B cell (primary cell): Measurements from ENCODE around the gene GRIN2D. TPM values are rescaled to one million over a fixed set of nuclear protein-coding genes. Genes with fewer than 3 reads are reported as not detected.
A peak's percentile ranks its signal among the peaks of the same experiment; 100 is the strongest.

ENCODE experiments used
- ATAC-seq: fragments of 200-7000 bp; cut with Tn5 transposase; one replicate; pipeline ENCODE4 v1.10.0; 2021; ENCODE audit warnings: low read depth, mild to moderate bottlenecking, moderate number of reproducible peaks, moderate library complexity
- CTCF ChIA-PET: fragments of 350-600 bp; sonication (Branson Sonifier 250); formaldehyde crosslinking; loops from one replicate; lab custom pipeline; 2021; ENCODE audit warnings: antibody characterized with exemption, inconsistent platforms; lab: Charles Lee
- POLR2A ChIA-PET: fragments of 350-600 bp; sonication (Branson Sonifier 250); formaldehyde crosslinking; loops from one replicate; lab custom pipeline; 2021; ENCODE audit warnings: antibody characterized with exemption; lab: Charles Lee
- DNase-seq: peaks from one replicate; pipeline ENCODE4 v3.0.0; 2013
- H2AFZ ChIP-seq: 2 replicates; pipeline ENCODE4 v1.6.1; 2012; ENCODE audit warnings: mild to moderate bottlenecking, low read depth, low read length; ENCODE audit not compliant: insufficient read depth, poor library complexity, severe bottlenecking
- H3K27ac ChIP-seq, 2 donors: 1 replicate in 1 of 2; 2 replicates in 1 of 2; pipeline ENCODE4 v1.5.1; 2012 to 2013; ENCODE audit warnings: low read length in 2 of 2, mild to moderate bottlenecking in 2 of 2, moderate library complexity in 1 of 2
- H3K27me3 ChIP-seq, 4 experiments: fragments of 200-600 bp in 1 of 4; sonication (generic) in 1 of 4; replicated peaks in 1 of 4; 1 replicate in 2 of 4; 2 replicates in 2 of 4; pipeline versions ENCODE4 v1.6.1 to v1.7.0; 2013 to 2016; ENCODE audit warnings: low read length in 3 of 4, mild to moderate bottlenecking in 2 of 4, mixed read lengths in 1 of 4, moderate library complexity in 1 of 4; ENCODE audit not compliant: insufficient read depth in 4 of 4, control insufficient read depth in 3 of 4; ENCODE audit errors: control extremely low read depth in 1 of 4
- H3K36me3 ChIP-seq, 2 experiments: replicated peaks in 1 of 2; 1 replicate in 1 of 2; 2 replicates in 1 of 2; pipeline versions ENCODE4 v1.6.1 to v1.7.1; 2013; ENCODE audit warnings: low read length in 1 of 2; ENCODE audit not compliant: insufficient read depth in 2 of 2, control insufficient read depth in 1 of 2; ENCODE audit errors: control extremely low read depth in 1 of 2, extremely low read depth in 1 of 2
- H3K4me1 ChIP-seq, 2 donors: fragments of 200-600 bp in 1 of 2; sonication (generic) in 1 of 2; 1 replicate in 1 of 2; 2 replicates in 1 of 2; pipeline versions ENCODE4 v1.5.1 to v1.6.1; 2013 to 2017; ENCODE audit warnings: low read length in 2 of 2; ENCODE audit not compliant: control insufficient read depth in 2 of 2, insufficient read depth in 2 of 2
- H3K4me2 ChIP-seq: replicated peaks from 2 replicates; pipeline ENCODE3; 2012; ENCODE audit warnings: mild to moderate bottlenecking, low read depth, low read length; ENCODE audit not compliant: poor library complexity, severe bottlenecking
- H3K4me3 ChIP-seq, 5 experiments: fragments of 200-600 bp in 1 of 5; sonication (generic) in 1 of 5; 1 replicate in 3 of 5; 2 replicates in 2 of 5; pipeline versions ENCODE4 v1.5.1 to v1.7.0; 2011 to 2016; ENCODE audit warnings: low read length in 4 of 5, mild to moderate bottlenecking in 4 of 5, low read depth in 2 of 5, control low read depth in 1 of 5, moderate library complexity in 1 of 5; ENCODE audit not compliant: insufficient read depth in 1 of 5; ENCODE audit errors: control extremely low read depth in 1 of 5, extremely low read depth in 1 of 5
- H3K79me2 ChIP-seq: fragments of 200-600 bp; sonication (generic); one replicate; pipeline ENCODE4 v1.6.0; 2016; ENCODE audit warnings: low read length; ENCODE audit not compliant: control insufficient read depth, insufficient read depth
- H3K9ac ChIP-seq: fragments of 200-600 bp; sonication (generic); 2 replicates; pipeline ENCODE4 v1.6.1; 2017; ENCODE audit warnings: mild to moderate bottlenecking, low read length, moderate library complexity
- H3K9me3 ChIP-seq, 3 donors: one replicate each; pipeline versions ENCODE4 v1.6.1 to v1.7.1; 2013; ENCODE audit warnings: low read length in 2 of 3; ENCODE audit not compliant: control insufficient read depth in 2 of 3, insufficient read depth in 1 of 3; ENCODE audit errors: control extremely low read depth in 1 of 3
- H4K20me1 ChIP-seq: 2 replicates; pipeline ENCODE4 v1.6.0; 2012; ENCODE audit warnings: mild to moderate bottlenecking, low read length; ENCODE audit not compliant: insufficient read depth, control insufficient read depth, poor library complexity, severe bottlenecking
- H3K27ac Mint-ChIP-seq: one replicate; pipeline ENCODE4 v1.8.0; 2021; ENCODE audit warnings: mixed read lengths
- H3K27me3 Mint-ChIP-seq: one replicate; pipeline ENCODE4 v1.8.0; 2021; ENCODE audit warnings: mixed read lengths
- H3K4me1 Mint-ChIP-seq: one replicate; pipeline ENCODE4 v1.8.0; 2021; ENCODE audit warnings: mixed read lengths
- H3K4me3 Mint-ChIP-seq: one replicate; pipeline ENCODE4 v1.8.0; 2021; ENCODE audit warnings: mixed read lengths
- H3K9me3 Mint-ChIP-seq: one replicate; pipeline ENCODE4 v1.8.0; 2022; ENCODE audit warnings: mixed read lengths; ENCODE audit not compliant: insufficient read depth
- EZH2 ChIP-seq: IDR thresholded peaks from 2 replicates; pipeline ENCODE4 v1.6.1; 2012; ENCODE audit warnings: borderline replicate concordance, low read depth, mild to moderate bottlenecking, moderate library complexity, low read length; ENCODE audit not compliant: insufficient read depth, poor library complexity, severe bottlenecking
- WGBS: methylation state at CpG from one replicate; pipeline ENCODE4 v1.1.5; 2013; ENCODE audit warnings: missing lambda C conversion rate; ENCODE audit not compliant: insufficient coverage; 5-methylcytosine and 5-hydroxymethylcytosine counted together
- intact Hi-C: fragments of 100-400 bp; cut with micrococcal nuclease; formaldehyde crosslinking; loops from one replicate; pipeline ENCODE4 v1.10.0; 2022
- polyA plus RNA-seq: library from polyadenylated mRNA; depleted of rRNA; stranded (reverse); fragments of >200 nt; gene quantifications from 2 replicates; pipeline ENCODE4 v1.2.3, GENCODE V29; 2012
- total RNA-seq, 2 donors: library from RNA; stranded (reverse); fragments of 120-200 nt in 1 of 2; gene quantifications; 1 replicate in 1 of 2; 2 replicates in 1 of 2; pipeline versions ENCODE4 v1.2.3 to v1.2.4, GENCODE V29; 2013 to 2022
- TF ChIP-seq, protein P1 (sequence below): fragments of 200-600 bp; IDR thresholded peaks from one replicate; pipeline ENCODE4 v1.8.0; 2022; ENCODE audit warnings: antibody characterized with exemption, mild to moderate bottlenecking

GRIN2D gene
- total and polyA plus RNA-seq, 2 donors (not counting 1 experiment from before 2014, with no cell fraction given) = not detected

DNA sequence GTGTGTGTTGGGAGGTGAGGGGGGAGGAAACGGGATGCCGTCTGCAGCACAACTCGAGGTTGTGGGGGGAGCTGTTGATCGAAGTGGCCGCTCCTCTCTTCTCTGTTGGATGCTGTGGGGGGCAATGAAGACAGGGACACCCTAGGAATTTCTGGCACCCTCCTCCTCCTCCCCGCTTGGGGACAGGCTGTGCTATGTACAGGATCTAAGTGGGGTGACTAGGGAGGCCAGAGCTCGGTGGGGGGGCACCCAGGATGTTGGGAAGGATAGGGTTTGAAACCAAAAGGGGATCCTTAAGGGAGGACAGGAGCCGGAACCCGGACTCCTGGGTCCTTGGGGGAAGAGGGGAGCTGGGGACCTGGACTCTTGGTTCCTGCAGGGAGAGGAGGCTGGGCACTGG, 2.0 kb downstream of the GRIN2D start:
- ChIA-PET CTCF (interaction anchor here (0.8 to 1.0 kb wide), 2 partner anchors 45 to 189 kb away, joined by 3 to 7 read pairs; no protein-coding TSS in a partner anchor), POLR2A (interaction anchor here (0.5 to 0.7 kb wide), 4 partner anchors 22 to 62 kb away, joined by 3 to 10 read pairs (median 5); partner anchors contain the start of genes SYNGR4 and TMEM143)
- no peak for ATAC-seq
- DNase-seq = peak; percentile 44
- Mint-ChIP-seq H3K4me1 (peaks cover 42% of the 10 kb centered on the region), H3K9me3 (no peaks in the 10 kb centered on the region), H3K4me3 (peak overlapping the region; percentile 47), H3K27me3 (peaks cover 33% of the 10 kb centered on the region), H3K27ac (no peak overlapping the region)
- peaks cover 51 to 56% of the 10 kb centered on the region in 2 donors for H3K4me1 ChIP-seq
- H4K20me1 ChIP-seq = no peaks in the 10 kb centered on the region
- H3K4me2 ChIP-seq = peak overlapping the region; percentile 72
- H2AFZ ChIP-seq = no peak overlapping the region
- WGBS = 23% methylated on average over 8 of the region's 9 CpGs
- H3K9me3 ChIP-seq = peaks cover 0 to 34% (median 0%) of the 10 kb centered on the region in 3 donors
- no peak overlapping the region for H3K27ac ChIP-seq
- H3K27me3 ChIP-seq = peaks cover 0 to 56% (median 33%) of the 10 kb centered on the region in 4 experiments
- H3K9ac ChIP-seq = no peak overlapping the region
- H3K4me3 ChIP-seq = no peak overlapping the region
- H3K36me3 ChIP-seq = no peaks in the 10 kb centered on the region
- H3K79me2 ChIP-seq = peaks cover 18% of the 10 kb centered on the region
- TF ChIP-seq EZH2 = no peak
- intact Hi-C loops = loop anchor here (10.0 kb wide), 1 partner anchor 99 kb away; no protein-coding TSS in a partner anchor

DNA sequence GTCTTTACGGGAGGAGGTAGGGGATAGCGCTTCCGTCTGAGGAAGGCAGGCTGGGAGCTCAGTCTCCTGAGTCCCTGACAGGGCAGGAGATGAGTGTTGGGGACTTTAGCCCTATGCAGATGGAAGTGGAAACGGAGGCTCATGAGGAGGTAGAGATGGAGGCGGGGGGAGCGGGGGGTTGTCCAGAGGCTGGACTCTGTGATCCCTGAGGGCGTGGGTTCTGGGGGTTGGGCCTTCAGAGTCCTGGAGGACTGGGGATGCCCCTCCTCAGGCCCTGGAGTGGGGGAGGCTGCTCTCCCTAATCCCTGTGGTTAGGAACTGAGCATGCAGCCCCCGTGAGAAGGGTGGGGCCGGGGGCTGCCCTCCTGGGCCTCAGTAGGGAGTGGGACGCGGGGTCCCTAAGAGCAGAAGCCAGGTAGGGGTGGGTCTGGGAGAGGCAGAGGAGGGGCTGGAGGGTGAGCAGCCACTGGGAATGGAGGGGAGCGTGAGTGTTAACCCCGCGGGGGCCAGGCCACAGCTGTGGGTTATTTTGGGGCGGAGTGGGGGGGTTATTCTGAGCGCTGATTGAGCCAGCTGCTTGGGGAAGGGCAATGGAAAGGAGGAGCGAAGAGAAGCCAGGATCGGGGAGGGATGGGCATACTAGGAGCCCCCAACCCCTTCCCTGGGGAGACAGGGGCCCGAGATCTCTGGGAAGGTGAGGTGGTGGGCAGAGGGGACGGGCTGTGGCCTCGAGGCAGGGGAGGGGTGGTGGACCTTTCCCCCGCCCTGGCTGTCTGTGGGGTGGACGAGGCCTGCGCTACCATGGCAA, 2.8 kb downstream of the GRIN2D start:
- DNase-seq (no peak), ATAC-seq (no peak)
- Mint-ChIP-seq H3K27me3 (peaks cover 33% of the 10 kb centered on the region), H3K4me3 (no peak overlapping the region), H3K27ac (no peak overlapping the region), H3K9me3 (no peaks in the 10 kb centered on the region), H3K4me1 (peaks cover 43% of the 10 kb centered on the region)
- intact Hi-C loops = loop anchor here (10.0 kb wide), 1 partner anchor 99 kb away; no protein-coding TSS in a partner anchor
- Histone ChIP-seq H3K4me2 (no peak overlapping the region), H3K4me3 (no peak overlapping the region), H4K20me1 (no peaks in the 10 kb centered on the region), H3K9ac (no peak overlapping the region), H3K9me3 (peaks cover 0 to 34% (median 0%) of the 10 kb centered on the region in 3 donors), H2AFZ (no peak overlapping the region), H3K79me2 (peaks cover 13% of the 10 kb centered on the region), H3K36me3 (no peaks in the 10 kb centered on the region), H3K4me1 (peaks cover 51 to 52% of the 10 kb centered on the region in 2 donors), H3K27me3 (peaks cover 0 to 56% (median 33%) of the 10 kb centered on the region in 4 experiments), H3K27ac (no peak overlapping the region)
- TF ChIP-seq EZH2 = no peak
- TF ChIP-seq, protein P1, sequence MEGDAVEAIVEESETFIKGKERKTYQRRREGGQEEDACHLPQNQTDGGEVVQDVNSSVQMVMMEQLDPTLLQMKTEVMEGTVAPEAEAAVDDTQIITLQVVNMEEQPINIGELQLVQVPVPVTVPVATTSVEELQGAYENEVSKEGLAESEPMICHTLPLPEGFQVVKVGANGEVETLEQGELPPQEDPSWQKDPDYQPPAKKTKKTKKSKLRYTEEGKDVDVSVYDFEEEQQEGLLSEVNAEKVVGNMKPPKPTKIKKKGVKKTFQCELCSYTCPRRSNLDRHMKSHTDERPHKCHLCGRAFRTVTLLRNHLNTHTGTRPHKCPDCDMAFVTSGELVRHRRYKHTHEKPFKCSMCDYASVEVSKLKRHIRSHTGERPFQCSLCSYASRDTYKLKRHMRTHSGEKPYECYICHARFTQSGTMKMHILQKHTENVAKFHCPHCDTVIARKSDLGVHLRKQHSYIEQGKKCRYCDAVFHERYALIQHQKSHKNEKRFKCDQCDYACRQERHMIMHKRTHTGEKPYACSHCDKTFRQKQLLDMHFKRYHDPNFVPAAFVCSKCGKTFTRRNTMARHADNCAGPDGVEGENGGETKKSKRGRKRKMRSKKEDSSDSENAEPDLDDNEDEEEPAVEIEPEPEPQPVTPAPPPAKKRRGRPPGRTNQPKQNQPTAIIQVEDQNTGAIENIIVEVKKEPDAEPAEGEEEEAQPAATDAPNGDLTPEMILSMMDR = no peak
- 51% methylated on average over 21 of the region's 24 CpGs for WGBS
- CTCF ChIA-PET = interaction anchor here (0.8 to 1.0 kb wide), 2 partner anchors 45 to 188 kb away, joined by 3 to 7 read pairs; no protein-coding TSS in a partner anchor
- POLR2A ChIA-PET = interaction anchor here (0.6 to 0.7 kb wide), 3 partner anchors 23 to 63 kb away, joined by 3 to 6 read pairs (median 4); no protein-coding TSS in a partner anchor
